Chondrocyte (in vitro differentiated cells): ENCODE results near the gene PFKFB3. TPM values are rescaled to one million over a fixed set of nuclear protein-coding genes. Genes with fewer than 3 reads are reported as not detected.
A peak's percentile ranks its signal among the peaks of the same experiment; 100 is the strongest.

Experiments used
- DNase-seq: peaks from one replicate; pipeline ENCODE4 v3.0.0; 2021; ENCODE audit warnings: mixed read lengths, low spot score
- H3K27ac Mint-ChIP-seq: one replicate; pipeline ENCODE4 v1.8.0; 2021; ENCODE audit warnings: mild to moderate bottlenecking, moderate library complexity, mixed read lengths; ENCODE audit not compliant: unreplicated experiment
- H3K27me3 Mint-ChIP-seq: 2 replicates; pipeline ENCODE4 v1.8.0; 2021; ENCODE audit warnings: low read depth, mixed read lengths
- H3K36me3 Mint-ChIP-seq: 2 replicates; pipeline ENCODE4 v1.8.0; 2021; ENCODE audit warnings: low read depth, mixed read lengths
- H3K4me1 Mint-ChIP-seq: 2 replicates; pipeline ENCODE4 v1.8.0; 2021; ENCODE audit warnings: low read depth, mild to moderate bottlenecking, mixed read lengths
- H3K4me3 Mint-ChIP-seq: one replicate; pipeline ENCODE4 v1.8.0; 2021; ENCODE audit warnings: mild to moderate bottlenecking, moderate library complexity, mixed read lengths; ENCODE audit not compliant: unreplicated experiment
- H3K9me3 Mint-ChIP-seq: 2 replicates; pipeline ENCODE4 v1.8.0; 2021; ENCODE audit warnings: low read depth, mixed read lengths
- CTCF ChIP-seq: fragments of 200-600 bp; sonication (generic); IDR thresholded peaks from 2 replicates; pipeline ENCODE4 v1.5.0; 2021; ENCODE audit warnings: antibody characterized with exemption, mild to moderate bottlenecking, moderate library complexity
- total RNA-seq: library from RNA; stranded (reverse); gene quantifications from 3 replicates; pipeline ENCODE4 v1.2.1, GENCODE V29; 2021

PFKFB3 gene
- total RNA-seq, 1 donor from 2014 or later, result 46.5 TPM

GRCh38 chr10:6199131-6199733, 3.5 kb upstream of the PFKFB3 start:
- no peak overlapping the region for H3K27ac Mint-ChIP-seq
- H3K4me3 Mint-ChIP-seq, result no peak overlapping the region
- H3K9me3 Mint-ChIP-seq, result no peaks in the 10 kb centered on the region
- TF ChIP-seq CTCF, result no peak
- no peaks in the 10 kb centered on the region for H3K36me3 Mint-ChIP-seq
- peaks cover 39% of the 10 kb centered on the region for H3K4me1 Mint-ChIP-seq
- no peak for DNase-seq
- no peaks in the 10 kb centered on the region for H3K27me3 Mint-ChIP-seq

- Mint-ChIP-seq H3K4me3 (peak overlapping the region; percentile 67), H3K27me3 (no peaks in the 10 kb centered on the region), H3K27ac (no peak overlapping the region), H3K36me3 (no peaks in the 10 kb centered on the region), H3K9me3 (no peaks in the 10 kb centered on the region), H3K4me1 (peaks cover 40% of the 10 kb centered on the region)
- no peak for DNase-seq
- TF ChIP-seq CTCF, result no peak
These were observed 2.3 kb upstream of the PFKFB3 start for GRCh38 chr10:6200440-6200733.

- no peaks in the 10 kb centered on the region for H3K27me3 Mint-ChIP-seq
- no peaks in the 10 kb centered on the region for H3K36me3 Mint-ChIP-seq
- TF ChIP-seq CTCF, result no peak
- no peak for DNase-seq
- H3K9me3 Mint-ChIP-seq, result no peaks in the 10 kb centered on the region
- H3K27ac Mint-ChIP-seq, result peak overlapping the region; percentile 41
- H3K4me3 Mint-ChIP-seq, result peak overlapping the region; percentile 67
- H3K4me1 Mint-ChIP-seq, result peaks cover 35% of the 10 kb centered on the region
These were observed 1.8 kb upstream of the PFKFB3 start for GRCh38 chr10:6200734-6201515.

GRCh38 chr10:6201516-6201975, 1.2 kb upstream of the PFKFB3 start:
- no peak for TF ChIP-seq CTCF
- Mint-ChIP-seq H3K4me1 (peaks cover 29% of the 10 kb centered on the region), H3K36me3 (no peaks in the 10 kb centered on the region), H3K9me3 (no peaks in the 10 kb centered on the region), H3K27me3 (no peaks in the 10 kb centered on the region), H3K27ac (peak overlapping the region; percentile 73), H3K4me3 (peak overlapping the region; percentile 79)
- no peak for DNase-seq

- H3K4me3 Mint-ChIP-seq, result peak overlapping the region; percentile 79
- H3K4me1 Mint-ChIP-seq, result peaks cover 27% of the 10 kb centered on the region
- H3K27ac Mint-ChIP-seq, result peak overlapping the region; percentile 85
- TF ChIP-seq CTCF, result no peak
- H3K27me3 Mint-ChIP-seq, result no peaks in the 10 kb centered on the region
- DNase-seq, result no peak
- no peaks in the 10 kb centered on the region for H3K9me3 Mint-ChIP-seq
- no peaks in the 10 kb centered on the region for H3K36me3 Mint-ChIP-seq
These were observed 541 bp upstream of the PFKFB3 start for GRCh38 chr10:6202098-6202683.
